GM21529 (cell line): ENCODE results near the gene COX15.
"Not testable (repeated sequence)": the region's sequence is repeated elsewhere in the genome, so short reads cannot be mapped to it uniquely, and the experiment has no call there.

Source experiments
- ATAC-seq: cut with Tn5 transposase; IDR thresholded peaks from one replicate; pipeline ENCODE4 v1.9.1; 2021; ENCODE audit not compliant: unreplicated experiment

COX15 gene

DNA sequence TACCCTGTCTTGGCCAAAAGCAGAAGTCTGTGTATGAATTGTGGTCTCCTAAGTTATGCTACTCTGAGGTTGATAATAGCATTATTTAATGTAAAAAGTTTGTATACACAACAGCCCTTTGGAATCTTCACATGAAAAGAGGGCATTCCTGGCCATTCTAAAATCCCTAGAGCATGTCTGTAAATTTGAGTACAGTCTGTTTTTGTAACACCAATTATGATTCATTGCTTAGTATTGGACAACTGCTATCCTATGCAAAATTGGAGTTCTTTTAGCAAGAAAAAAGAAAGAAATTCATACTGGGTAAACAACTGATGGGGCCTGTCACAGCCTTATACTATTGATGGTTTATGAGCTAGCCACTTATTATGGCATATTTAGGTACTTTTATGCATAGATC is 10.3 kb upstream of the COX15 start:
- no peak for ATAC-seq

- ATAC-seq = no peak
Observed at GRCh38 chr10:99740933-99741559, 9.1 kb upstream of the COX15 start.

DNA sequence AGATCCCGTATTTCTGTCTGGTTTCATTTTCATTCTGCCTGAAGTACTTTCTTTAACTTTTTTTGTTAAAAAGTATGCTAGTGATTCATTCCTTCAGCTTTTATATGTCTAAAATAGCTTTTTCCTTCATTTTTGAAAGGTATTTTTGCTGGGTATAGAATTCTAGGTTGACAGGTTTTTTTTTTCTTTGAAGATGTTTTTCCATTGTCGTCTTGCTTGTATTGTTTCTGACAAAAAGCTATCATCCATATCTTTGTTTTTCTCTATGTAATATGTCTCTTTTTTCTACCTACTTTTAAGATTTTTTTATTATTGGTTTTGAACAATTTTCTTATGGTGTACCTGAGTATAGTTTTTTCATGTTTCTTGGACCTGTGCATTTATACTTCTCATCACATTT is 8.3 kb upstream of the COX15 start:
- ATAC-seq = no peak

DNA sequence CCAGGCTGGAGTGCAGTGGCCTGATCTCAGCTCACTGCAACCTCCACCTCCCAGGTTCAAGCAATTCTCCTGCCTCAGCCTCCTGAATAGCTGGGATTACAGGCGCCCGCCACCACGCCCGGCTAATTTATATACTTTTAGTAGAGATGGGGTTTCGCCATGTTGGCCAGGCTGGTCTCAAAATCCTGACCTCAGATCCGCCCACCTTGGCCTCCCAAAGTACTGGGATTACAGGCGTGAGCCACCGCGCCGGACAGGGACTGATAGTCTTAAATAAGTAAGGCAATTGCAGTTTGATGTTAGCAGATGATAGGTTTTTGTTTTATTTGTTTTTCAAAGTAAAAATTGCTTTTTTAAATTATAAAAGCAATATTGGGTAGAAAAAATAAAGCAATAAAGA is 2.2 kb upstream of the COX15 start:
- not testable (repeated sequence) for ATAC-seq

GRCh38 chr10:99733366-99733765 is 1.4 kb upstream of the COX15 start:
- no peak for ATAC-seq

- ATAC-seq = peak; percentile 28
Observed at GRCh38 chr10:99731306-99732032, 458 bp downstream of the COX15 start.

- ATAC-seq = no peak
Observed at GRCh38 chr10:99730026-99730425, 1.9 kb downstream of the COX15 start.

- ATAC-seq = no peak
Observed at GRCh38 chr10:99720387-99720786, 11.5 kb downstream of the COX15 start.

DNA sequence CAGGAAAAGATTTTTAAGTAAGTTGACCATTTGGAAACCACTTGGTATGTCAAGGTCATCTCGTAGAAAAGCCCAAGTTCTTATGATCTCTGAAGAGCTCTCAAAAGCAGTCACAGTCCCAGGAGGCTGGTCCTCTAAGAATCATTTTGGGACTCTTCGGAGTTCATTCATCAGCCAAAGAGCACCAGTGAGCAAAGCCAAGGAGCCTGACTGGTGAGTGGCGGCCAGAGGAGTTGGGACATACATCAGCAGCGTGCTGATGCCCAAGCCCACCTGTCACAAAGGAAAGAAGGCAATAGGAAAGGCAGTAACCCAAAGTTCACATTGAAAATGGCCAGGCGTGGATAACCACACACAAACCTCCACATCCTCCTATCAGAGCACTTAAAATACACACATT is 17.5 kb downstream of the COX15 start:
- ATAC-seq = no peak

DNA sequence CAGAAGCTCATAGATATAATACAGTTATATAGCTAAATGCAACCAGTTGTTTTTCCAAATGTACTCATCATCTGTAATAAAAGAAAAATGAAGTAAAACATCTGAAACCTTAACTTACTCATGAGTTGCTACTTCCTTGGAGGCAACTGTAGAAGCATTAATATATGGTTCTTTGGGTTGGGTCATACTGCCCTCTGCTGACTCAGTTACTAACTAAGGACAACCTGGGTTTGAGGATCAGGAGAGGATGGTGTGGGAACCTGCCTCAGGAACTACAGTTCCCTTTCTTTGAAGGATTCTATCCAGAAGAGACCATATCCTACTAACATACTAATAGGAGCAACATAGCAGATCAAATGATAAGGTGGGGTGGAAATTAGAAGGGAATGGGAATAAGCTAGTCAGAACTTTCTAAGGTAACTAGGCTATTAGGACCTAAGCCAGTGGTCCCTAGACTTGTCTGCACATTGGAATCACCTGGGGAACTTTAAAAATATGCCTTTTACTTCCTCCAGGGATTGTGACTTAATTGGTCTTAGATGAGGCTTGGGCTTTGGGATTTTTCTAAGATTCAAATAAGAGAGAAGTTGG is 20.7 kb downstream of the COX15 start:
- ATAC-seq = no peak

- ATAC-seq = peak; percentile 76
Observed at GRCh38 chr10:99709480-99710229, 22.3 kb downstream of the COX15 start.

- ATAC-seq = no peak
Observed at GRCh38 chr10:99708428-99709012, 23.4 kb downstream of the COX15 start.

- no peak for ATAC-seq
Observed at GRCh38 chr10:99700649-99701048, 31.3 kb downstream of the COX15 start.

- no peak for ATAC-seq
Observed at GRCh38 chr10:99698504-99699080, 33.3 kb downstream of the COX15 start.

GRCh38 chr10:99695761-99696160 is 36.2 kb downstream of the COX15 start:
- ATAC-seq = no peak

DNA sequence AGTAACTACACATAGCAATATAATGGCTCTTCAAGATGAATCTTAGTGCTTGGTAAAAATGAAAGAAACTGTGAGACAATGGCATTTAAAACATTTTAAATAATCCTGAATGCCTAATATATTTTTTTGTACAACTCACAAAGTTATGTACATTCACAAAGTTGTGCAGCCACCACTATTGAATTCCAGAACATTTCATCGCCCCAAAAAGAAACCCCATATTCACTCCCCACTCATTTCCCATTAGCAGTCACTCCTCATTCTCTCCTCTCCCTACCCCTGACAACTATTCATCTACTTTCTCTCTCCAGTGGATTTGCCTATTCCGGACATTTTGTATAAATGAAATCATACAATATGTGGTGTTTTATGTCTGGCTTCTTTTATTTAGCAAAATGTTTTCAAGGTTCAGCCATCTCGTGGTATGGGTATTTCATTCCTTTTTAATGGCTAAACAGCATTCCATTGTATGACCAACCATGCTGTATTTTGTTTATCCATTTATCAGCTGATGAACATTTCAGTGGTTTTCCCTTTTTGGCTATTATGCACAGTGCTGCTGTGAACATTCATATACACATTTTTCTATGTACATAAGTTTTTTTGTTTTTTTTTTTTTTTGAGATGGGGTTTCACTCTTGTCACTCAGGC is 37.9 kb downstream of the COX15 start:
- ATAC-seq = no peak

DNA sequence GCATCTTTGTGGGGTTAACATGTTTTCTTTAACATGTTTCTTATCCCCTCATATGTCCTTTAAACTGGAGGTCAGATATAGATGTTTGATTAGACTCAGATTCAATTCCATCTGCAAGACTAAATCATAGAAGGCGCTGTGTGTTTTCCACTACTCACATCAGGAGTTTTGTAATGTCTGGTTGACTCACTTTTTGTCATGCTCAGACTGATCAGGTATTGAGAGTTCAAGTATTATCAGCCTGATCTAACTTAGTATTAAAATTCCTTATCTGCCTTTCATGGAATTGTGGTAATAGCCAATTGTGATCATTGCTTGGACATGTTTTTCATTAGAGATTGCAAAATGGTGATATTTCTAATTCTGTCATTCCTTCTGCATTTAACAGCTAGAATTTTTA is 42.5 kb downstream of the COX15 start:
- ATAC-seq = no peak

DNA sequence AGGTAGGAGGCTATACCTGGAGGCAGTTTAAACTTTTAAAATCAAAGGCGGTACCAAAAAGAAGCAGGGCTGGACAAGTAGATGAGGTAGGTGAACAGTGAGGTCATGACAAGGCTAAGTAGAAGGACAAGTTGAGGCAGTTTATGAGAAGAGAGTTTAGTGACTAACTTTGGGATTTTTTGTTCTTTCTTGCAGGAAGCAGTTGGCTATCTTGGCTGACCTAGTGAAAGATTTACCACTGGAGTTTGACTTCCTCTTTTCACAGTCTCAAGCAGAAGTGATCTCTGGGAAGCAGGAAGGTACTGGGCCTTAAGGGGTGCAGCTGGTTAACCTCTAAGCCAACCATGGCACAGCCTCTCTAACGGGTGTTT is 46.3 kb downstream of the COX15 start:
- peak; percentile 91 for ATAC-seq

DNA sequence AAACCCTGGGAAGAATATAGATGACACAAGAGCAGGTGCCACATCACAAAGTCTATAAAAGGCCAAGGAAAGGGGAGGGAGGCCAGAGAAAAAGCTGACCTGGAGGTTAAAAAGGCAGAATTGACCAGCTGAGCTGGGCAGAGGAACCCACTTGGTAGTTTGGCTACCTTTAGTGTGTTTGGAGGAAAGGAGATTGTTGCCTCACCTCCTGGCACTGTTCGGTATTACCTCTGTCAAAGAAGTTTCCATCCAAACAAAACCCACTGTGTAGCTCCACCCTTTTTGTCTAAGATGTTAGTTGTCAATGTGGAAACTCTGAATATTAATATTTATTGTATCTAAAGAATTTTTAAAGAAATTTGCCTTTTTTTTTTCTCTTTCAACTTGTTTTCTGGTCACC is 49.2 kb downstream of the COX15 start:
- ATAC-seq = no peak
